Measurements from ENCODE around the gene TEX14.
"Not testable (repeated sequence)": the region's sequence is repeated elsewhere in the genome, so short reads cannot be mapped to it uniquely, and the experiment has no call there.

DNA sequence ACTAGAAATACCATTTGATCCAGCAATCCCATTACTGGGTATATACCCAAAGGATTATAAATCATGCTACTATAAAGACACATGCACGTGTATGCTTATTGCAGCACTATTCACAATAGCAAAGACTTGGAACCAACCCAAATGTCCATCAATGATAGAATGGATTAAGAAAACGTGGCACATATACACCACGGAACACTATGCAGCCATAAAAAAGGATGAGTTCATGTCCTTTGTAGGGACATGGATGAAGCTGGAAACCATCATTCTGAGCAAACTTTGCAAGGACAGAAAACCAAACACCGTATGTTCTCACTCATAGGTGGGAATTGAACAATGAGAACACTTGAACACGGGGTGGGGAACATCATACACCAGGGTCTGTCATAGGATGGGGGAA is 13.6 kb downstream of the TEX14 start:
- TF ChIP-seq, protein P1, sequence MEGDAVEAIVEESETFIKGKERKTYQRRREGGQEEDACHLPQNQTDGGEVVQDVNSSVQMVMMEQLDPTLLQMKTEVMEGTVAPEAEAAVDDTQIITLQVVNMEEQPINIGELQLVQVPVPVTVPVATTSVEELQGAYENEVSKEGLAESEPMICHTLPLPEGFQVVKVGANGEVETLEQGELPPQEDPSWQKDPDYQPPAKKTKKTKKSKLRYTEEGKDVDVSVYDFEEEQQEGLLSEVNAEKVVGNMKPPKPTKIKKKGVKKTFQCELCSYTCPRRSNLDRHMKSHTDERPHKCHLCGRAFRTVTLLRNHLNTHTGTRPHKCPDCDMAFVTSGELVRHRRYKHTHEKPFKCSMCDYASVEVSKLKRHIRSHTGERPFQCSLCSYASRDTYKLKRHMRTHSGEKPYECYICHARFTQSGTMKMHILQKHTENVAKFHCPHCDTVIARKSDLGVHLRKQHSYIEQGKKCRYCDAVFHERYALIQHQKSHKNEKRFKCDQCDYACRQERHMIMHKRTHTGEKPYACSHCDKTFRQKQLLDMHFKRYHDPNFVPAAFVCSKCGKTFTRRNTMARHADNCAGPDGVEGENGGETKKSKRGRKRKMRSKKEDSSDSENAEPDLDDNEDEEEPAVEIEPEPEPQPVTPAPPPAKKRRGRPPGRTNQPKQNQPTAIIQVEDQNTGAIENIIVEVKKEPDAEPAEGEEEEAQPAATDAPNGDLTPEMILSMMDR (IDR thresholded peaks at IDR 0.05), result not testable (repeated sequence)
- not testable (repeated sequence) for TF ChIP-seq POLR2A (IDR thresholded peaks at IDR 0.05)
